HL-60 (cell line): ENCODE data around the gene ABCA2.

ENCODE experiments used
- POLR2AphosphoS5 ChIP-seq: IDR thresholded peaks from 2 replicates; pipeline ENCODE4 v1.6.1; 2012; ENCODE audit warnings: low read depth
- REST ChIP-seq: IDR thresholded peaks from 2 replicates; pipeline ENCODE4 v1.6.1; 2012; ENCODE audit warnings: low read depth; ENCODE audit not compliant: insufficient replicate concordance
- TF ChIP-seq, protein P1 (sequence below): IDR thresholded peaks from one replicate; pipeline ENCODE4 v1.5.1; 2011; ENCODE audit warnings: low read length, control low read depth, inconsistent platforms; ENCODE audit not compliant: insufficient read depth

GRCh38 chr9:136965771-136966484 is 62.1 kb downstream of the ABCA2 start:
- TF ChIP-seq POLR2AphosphoS5 = no peak
- TF ChIP-seq, protein P1, sequence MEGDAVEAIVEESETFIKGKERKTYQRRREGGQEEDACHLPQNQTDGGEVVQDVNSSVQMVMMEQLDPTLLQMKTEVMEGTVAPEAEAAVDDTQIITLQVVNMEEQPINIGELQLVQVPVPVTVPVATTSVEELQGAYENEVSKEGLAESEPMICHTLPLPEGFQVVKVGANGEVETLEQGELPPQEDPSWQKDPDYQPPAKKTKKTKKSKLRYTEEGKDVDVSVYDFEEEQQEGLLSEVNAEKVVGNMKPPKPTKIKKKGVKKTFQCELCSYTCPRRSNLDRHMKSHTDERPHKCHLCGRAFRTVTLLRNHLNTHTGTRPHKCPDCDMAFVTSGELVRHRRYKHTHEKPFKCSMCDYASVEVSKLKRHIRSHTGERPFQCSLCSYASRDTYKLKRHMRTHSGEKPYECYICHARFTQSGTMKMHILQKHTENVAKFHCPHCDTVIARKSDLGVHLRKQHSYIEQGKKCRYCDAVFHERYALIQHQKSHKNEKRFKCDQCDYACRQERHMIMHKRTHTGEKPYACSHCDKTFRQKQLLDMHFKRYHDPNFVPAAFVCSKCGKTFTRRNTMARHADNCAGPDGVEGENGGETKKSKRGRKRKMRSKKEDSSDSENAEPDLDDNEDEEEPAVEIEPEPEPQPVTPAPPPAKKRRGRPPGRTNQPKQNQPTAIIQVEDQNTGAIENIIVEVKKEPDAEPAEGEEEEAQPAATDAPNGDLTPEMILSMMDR = no peak
- no peak for TF ChIP-seq REST
